ENCODE results near the gene ZBTB7C.

DNA sequence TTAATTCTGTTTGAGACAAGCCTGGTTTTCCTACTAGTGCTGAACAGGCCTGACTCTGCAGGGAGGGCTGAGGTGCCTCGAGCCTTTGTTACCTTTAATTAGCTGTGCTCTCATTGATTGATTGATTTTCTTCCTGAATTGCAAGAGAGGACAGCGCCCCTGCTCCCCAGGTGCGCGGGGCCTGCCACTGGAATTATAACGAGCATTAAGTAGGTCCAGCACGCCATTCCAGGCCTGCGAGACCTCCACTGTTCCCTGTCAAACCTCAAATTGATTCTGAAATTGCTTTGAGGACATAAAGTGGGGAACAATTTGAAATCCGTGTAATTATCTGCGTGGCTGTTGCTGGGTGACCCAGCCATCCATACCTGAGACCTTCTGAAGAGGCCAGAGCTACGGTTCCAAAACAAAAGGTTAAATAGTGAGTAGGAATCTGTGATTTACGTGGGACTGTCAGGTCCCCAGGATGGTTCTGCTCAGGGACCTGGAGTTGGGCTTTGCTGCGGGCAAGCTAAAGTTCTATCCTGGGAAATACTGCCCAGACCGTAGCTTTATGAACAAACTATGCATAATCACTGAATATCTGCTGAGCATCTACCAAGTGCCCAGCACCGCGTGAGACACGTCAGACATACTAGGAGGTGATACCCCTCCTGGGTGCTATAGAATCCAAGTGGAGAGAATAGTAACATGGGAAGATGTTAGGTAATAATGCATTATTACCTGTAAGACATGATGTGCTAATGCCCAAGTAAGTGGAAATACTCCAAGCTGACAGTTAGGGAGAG is 104.1 kb downstream of the ZBTB7C start:
- TF ChIP-seq, protein P1, sequence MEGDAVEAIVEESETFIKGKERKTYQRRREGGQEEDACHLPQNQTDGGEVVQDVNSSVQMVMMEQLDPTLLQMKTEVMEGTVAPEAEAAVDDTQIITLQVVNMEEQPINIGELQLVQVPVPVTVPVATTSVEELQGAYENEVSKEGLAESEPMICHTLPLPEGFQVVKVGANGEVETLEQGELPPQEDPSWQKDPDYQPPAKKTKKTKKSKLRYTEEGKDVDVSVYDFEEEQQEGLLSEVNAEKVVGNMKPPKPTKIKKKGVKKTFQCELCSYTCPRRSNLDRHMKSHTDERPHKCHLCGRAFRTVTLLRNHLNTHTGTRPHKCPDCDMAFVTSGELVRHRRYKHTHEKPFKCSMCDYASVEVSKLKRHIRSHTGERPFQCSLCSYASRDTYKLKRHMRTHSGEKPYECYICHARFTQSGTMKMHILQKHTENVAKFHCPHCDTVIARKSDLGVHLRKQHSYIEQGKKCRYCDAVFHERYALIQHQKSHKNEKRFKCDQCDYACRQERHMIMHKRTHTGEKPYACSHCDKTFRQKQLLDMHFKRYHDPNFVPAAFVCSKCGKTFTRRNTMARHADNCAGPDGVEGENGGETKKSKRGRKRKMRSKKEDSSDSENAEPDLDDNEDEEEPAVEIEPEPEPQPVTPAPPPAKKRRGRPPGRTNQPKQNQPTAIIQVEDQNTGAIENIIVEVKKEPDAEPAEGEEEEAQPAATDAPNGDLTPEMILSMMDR (conservative IDR thresholded peaks at IDR 0.05; ENCODE audit: low read depth, low read length): no peak
- no peak for TF ChIP-seq RCOR1 (IDR thresholded peaks at IDR 0.05; ENCODE audit: insufficient replicate concordance, low read length)
